Left lung (tissue), 14 donors: Measurements from ENCODE around the gene SUMO4. TPM values are rescaled to one million over a fixed set of nuclear protein-coding genes. Genes with fewer than 3 reads are reported as not detected.

ENCODE experiments used
- ATAC-seq: fragments of 200-7000 bp; cut with Tn5 transposase; one replicate; pipeline ENCODE4 v1.9.1; 2020; ENCODE audit warnings: moderate library complexity
- DNase-seq, 4 donors: peaks; one replicate each; pipeline ENCODE4 v3.0.0-alpha.2; 2013 to 2020
- H3K27ac ChIP-seq, 2 donors: fragments of 200-600 bp; sonication (generic) in 1 of 2; one replicate each; pipeline versions ENCODE4 v1.5.0 to v1.8.0; 2020 to 2021
- H3K27me3 ChIP-seq, 2 donors: fragments of 200-600 bp; sonication (generic) in 1 of 2; one replicate each; pipeline versions ENCODE4 v1.5.0 to v1.8.0; 2020 to 2021
- H3K36me3 ChIP-seq, 2 donors: fragments of 200-600 bp; sonication (generic) in 1 of 2; one replicate each; pipeline versions ENCODE4 v1.5.0 to v1.8.0; 2020 to 2021
- H3K4me1 ChIP-seq, 2 donors: fragments of 200-600 bp; one replicate each; pipeline ENCODE4 v1.8.0; 2021
- H3K4me3 ChIP-seq, 2 donors: fragments of 200-600 bp; sonication (generic) in 1 of 2; one replicate each; pipeline versions ENCODE4 v1.5.0 to v1.8.0; 2020 to 2021; ENCODE audit warnings: mild to moderate bottlenecking in 1 of 2
- H3K9me3 ChIP-seq, 2 donors: fragments of 200-600 bp; sonication (generic) in 1 of 2; one replicate each; pipeline versions ENCODE4 v1.5.0 to v1.8.0; 2020 to 2021
- intact Hi-C, 2 donors: fragments of 100-400 bp; cut with DNase I; formaldehyde crosslinking; loops; one replicate each; pipeline versions ENCODE4 v1.11.2 to v1.14.2; 2022
- long read RNA-seq, 12 donors: library from polyadenylated mRNA in 2 of 12; unstranded in 2 of 12; transcript quantifications; one replicate each; pipeline ENCODE4 v2.0.0 and lab custom pipeline, GENCODE V29; 2019 to 2026
- polyA plus RNA-seq, 6 donors: library from polyadenylated mRNA; unstranded; fragments of 120-200 nt; gene quantifications; one replicate each; pipeline ENCODE4 v1.2.1, GENCODE V29; 2013; ENCODE audit not compliant: insufficient read length in 6 of 6
- total RNA-seq, 2 donors: library from RNA; stranded (reverse); fragmentation: NEBNext Ultra II Directional; extraction: Animal tissue kit (Norgen Biotek cat#: 25700); gene quantifications; one replicate each; pipeline ENCODE4 v1.2.1, GENCODE V29; 2021
- TF ChIP-seq, protein P1 (sequence below), 2 donors: fragments of 200-600 bp; sonication (generic) in 1 of 2; IDR thresholded peaks; one replicate each; pipeline versions ENCODE4 v1.5.0 to v1.8.0; 2021; ENCODE audit warnings: antibody characterized with exemption in 2 of 2
- donor health status: DM: no; HTN: yes; CAD: no.
- donor health status: DM: no; HTN: no; CAD: no.

Gene SUMO4
- 1 to 10 TPM; 2.1 to 2.7 TPM for total RNA-seq
- 1 to 10 TPM; 1.0 to 2.2 (median 1.7) TPM for polyA plus RNA-seq
- long read RNA-seq, donor 1 = 0 reads
- long read RNA-seq, donor 2, partial matches to known transcripts = 0 of 3 reads
- long read RNA-seq, donor 2, other reads (novel, unspliced or antisense) = 0 of 3 reads
- long read RNA-seq, donor 3 = 0 reads
- long read RNA-seq, donor 4 = 0 reads
- long read RNA-seq, donor 5, partial matches to known transcripts = 0 of 1 reads
- long read RNA-seq, donor 5, other reads (novel, unspliced or antisense) = 0 of 1 reads
- long read RNA-seq, donor 6 = 0 reads
- long read RNA-seq, donor 7 = 0 reads
- long read RNA-seq, donor 8 = 0 reads
- long read RNA-seq, donor 9 = 0 reads
- long read RNA-seq, donor 10 = 0 reads
- long read RNA-seq, donor 11, partial matches to known transcripts = 0 of 1 reads
- long read RNA-seq, donor 11, other reads (novel, unspliced or antisense) = 0 of 1 reads
- long read RNA-seq, donor 12, partial matches to known transcripts = 0 of 1 reads
- long read RNA-seq, donor 12, other reads (novel, unspliced or antisense) = 0 of 1 reads

DNA sequence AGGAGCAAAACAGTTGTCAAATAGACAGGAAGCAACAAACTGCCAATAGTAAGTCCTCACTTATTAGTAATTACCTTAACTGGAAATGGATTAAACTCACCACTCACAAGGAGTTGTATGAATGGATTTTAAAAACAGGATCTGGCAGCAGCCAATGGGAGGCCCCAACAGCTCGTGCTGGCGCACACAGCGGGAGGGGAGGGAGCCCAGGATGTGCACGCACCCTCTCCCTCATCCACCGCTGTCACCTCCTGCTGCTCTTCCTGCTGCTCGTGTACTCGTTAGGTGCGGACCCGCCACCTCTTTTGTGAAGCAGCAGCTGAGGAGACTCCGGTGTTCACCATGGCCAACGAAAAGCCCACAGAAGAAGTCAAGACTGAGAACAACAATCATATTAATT, at the start of gene SUMO4:
Gene SUMO4 (plus strand): TSS at position 213 of the 400 bp plus-strand sequence. CDS start 130 bp downstream, at position 343.
- no peak for ATAC-seq
- intact Hi-C loops = no loop called here
- Histone ChIP-seq H3K9me3 (no peaks in the 10 kb centered on the region), H3K27ac (no peak within 1 kb of the TSS), H3K27me3 (no peaks in the 10 kb centered on the region), H3K4me1 (no peaks in the 10 kb centered on the region), H3K36me3 (peaks cover 0 to 59% of the 10 kb centered on the region in 2 donors), H3K4me3 (no peak within 1 kb of the TSS)
- DNase-seq = peak in 1 of 4 donors; percentile 47
- TF ChIP-seq, protein P1, sequence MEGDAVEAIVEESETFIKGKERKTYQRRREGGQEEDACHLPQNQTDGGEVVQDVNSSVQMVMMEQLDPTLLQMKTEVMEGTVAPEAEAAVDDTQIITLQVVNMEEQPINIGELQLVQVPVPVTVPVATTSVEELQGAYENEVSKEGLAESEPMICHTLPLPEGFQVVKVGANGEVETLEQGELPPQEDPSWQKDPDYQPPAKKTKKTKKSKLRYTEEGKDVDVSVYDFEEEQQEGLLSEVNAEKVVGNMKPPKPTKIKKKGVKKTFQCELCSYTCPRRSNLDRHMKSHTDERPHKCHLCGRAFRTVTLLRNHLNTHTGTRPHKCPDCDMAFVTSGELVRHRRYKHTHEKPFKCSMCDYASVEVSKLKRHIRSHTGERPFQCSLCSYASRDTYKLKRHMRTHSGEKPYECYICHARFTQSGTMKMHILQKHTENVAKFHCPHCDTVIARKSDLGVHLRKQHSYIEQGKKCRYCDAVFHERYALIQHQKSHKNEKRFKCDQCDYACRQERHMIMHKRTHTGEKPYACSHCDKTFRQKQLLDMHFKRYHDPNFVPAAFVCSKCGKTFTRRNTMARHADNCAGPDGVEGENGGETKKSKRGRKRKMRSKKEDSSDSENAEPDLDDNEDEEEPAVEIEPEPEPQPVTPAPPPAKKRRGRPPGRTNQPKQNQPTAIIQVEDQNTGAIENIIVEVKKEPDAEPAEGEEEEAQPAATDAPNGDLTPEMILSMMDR (IDR thresholded peaks at IDR 0.05) = no peak

- H3K36me3 ChIP-seq = no peaks in the 10 kb centered on the region
- intact Hi-C loops = no loop called here
- ATAC-seq = no peak
- no peak for DNase-seq
- TF ChIP-seq, protein P1 (IDR thresholded peaks at IDR 0.05) = no peak
- H3K4me3 ChIP-seq = no peak overlapping the region
- H3K27ac ChIP-seq = no peak overlapping the region
- H3K9me3 ChIP-seq = no peaks in the 10 kb centered on the region
- H3K27me3 ChIP-seq = no peaks in the 10 kb centered on the region
- H3K4me1 ChIP-seq = peaks cover 0 to 18% of the 10 kb centered on the region in 2 donors
Observed at GRCh38 chr6:149354009-149354408, 46.1 kb upstream of the SUMO4 start.

DNA sequence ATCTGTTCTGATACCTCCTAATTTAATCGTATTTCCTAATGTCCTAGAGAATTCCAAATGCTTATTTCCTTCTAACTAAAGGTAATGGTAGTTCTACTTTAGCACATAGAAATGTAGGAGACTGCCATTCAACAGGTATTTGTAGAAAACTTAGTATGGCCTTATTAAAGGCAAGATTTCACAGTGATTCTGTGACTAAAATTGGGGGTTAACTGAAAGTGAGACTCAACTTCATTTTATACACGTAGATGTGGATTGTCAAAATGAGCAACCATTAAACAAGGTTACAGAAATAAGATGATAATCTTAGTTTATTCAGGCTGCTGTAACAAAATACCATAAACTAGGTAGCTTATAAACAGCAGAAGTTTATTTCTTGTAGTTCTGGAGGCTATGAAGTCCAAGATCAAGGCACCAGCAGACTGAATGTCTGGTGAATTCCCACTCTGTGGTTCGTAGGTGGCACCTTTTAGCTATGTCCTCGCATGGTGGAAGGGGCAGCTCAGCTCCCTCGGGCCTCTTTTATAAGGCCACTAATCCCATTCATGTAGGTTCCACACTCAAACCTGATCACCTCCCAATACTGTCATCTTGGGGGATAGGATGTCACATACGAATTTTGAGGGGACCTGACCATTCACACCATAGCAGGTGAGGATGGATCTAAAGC, 43.8 kb upstream of the SUMO4 start:
- Histone ChIP-seq H3K4me3 (no peak overlapping the region), H3K27ac (no peak overlapping the region), H3K9me3 (no peaks in the 10 kb centered on the region), H3K36me3 (no peaks in the 10 kb centered on the region), H3K4me1 (peaks cover 0 to 28% of the 10 kb centered on the region in 2 donors), H3K27me3 (no peaks in the 10 kb centered on the region)
- intact Hi-C loops = no loop called here
- ATAC-seq = no peak
- no peak for DNase-seq
- TF ChIP-seq, protein P1 (IDR thresholded peaks at IDR 0.05) = no peak

DNA sequence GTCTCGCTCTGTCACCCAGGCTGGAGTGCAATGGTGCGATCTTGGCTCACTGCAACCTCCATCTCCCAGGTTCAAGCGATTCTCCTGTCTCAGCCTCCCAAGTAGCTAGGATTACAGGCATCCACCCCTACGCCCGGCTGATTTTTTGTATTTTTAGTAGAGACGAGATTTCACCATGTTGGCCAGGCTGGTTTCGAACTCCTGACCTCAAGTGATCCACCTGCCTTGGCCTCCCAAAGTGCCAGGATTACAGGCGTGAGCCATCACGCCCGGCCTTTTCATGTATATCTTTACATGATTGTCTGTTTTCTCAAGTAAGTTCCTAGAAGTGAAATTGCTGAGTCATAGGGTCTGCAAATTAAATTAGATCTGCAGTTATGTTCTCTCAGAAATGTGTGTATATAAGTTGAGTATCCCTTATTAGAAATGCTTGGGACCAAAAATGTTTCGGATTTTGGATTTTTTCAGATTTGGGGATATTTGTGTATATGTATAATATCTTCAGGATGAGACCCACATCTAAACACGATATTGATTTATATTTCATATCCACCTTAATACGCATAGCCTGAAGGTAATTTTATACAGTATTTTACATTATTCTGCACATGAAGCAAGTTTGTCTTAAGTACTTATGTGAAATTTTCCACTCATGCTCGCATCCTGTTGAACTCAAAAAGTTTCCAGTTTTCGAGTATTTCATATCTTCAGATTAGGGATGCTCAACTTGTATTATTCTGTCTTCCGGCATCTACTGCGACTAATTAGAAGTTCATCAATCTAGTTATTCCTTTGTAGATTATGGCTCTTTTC, 42.1 kb upstream of the SUMO4 start:
- no peak overlapping the region for H3K27ac ChIP-seq
- peaks cover 0 to 22% of the 10 kb centered on the region in 2 donors for H3K4me1 ChIP-seq
- H3K4me3 ChIP-seq = no peak overlapping the region
- TF ChIP-seq, protein P1 (IDR thresholded peaks at IDR 0.05) = no peak
- DNase-seq (no peak), ATAC-seq (no peak)
- no peaks in the 10 kb centered on the region for H3K9me3 ChIP-seq
- H3K27me3 ChIP-seq = no peaks in the 10 kb centered on the region
- no peaks in the 10 kb centered on the region for H3K36me3 ChIP-seq
- intact Hi-C loops = no loop called here
